Measurements from ENCODE around the gene THAP10. TPM values are rescaled to one million over a fixed set of nuclear protein-coding genes. Genes with fewer than 3 reads are reported as not detected.

THAP10 gene
- polyA plus RNA-seq, 3 donors = 0.12 to 0.30 (median 0.15) TPM

GRCh38 chr15:70935631-70936030 is 43.4 kb upstream of the THAP10 start:
- Histone ChIP-seq H3K27ac (ENCODE audit: low read depth in 1 of 2, low read length in 2 of 2) (no peak overlapping the region), H3K9ac (ENCODE audit: insufficient read depth, low read length, poor library complexity, severe bottlenecking) (no peak overlapping the region)
- no CpG with 5 or more reads among the region's 3 CpGs for WGBS (ENCODE audit: insufficient coverage)

GRCh38 chr15:70933411-70933810 is 41.2 kb upstream of the THAP10 start:
- H3K36me3 ChIP-seq (replicated peaks in 1 of 2; ENCODE audit: control insufficient read depth in 1 of 2, insufficient read depth in 2 of 2, low read length in 2 of 2) = no peaks in the 10 kb centered on the region
- peaks cover 0 to 2% (median 1%) of the 10 kb centered on the region in 7 donors for H3K9me3 Mint-ChIP-seq
- no peak overlapping the region for H3K4me2 ChIP-seq (replicated peaks; ENCODE audit: extremely low read depth, low read length, poor library complexity, severe bottlenecking)
- no CpG with 5 or more reads among the region's 3 CpGs for WGBS (ENCODE audit: insufficient coverage)
- no peaks in the 10 kb centered on the region for H3K36me3 Mint-ChIP-seq
- no peaks in the 10 kb centered on the region for H3K79me2 ChIP-seq (ENCODE audit: insufficient read depth, low read length)
- H3K4me3 ChIP-seq (replicated peaks in 1 of 3; ENCODE audit: low read depth in 2 of 3, low read length in 3 of 3) = no peak overlapping the region
- no peak overlapping the region for H3K4me3 Mint-ChIP-seq
- no peak overlapping the region for H2AFZ ChIP-seq (ENCODE audit: insufficient read depth, low read depth, low read length, poor library complexity, severe bottlenecking)
- peaks cover 5 to 9% of the 10 kb centered on the region in 2 donors for H3K4me1 ChIP-seq (ENCODE audit: control insufficient read depth in 1 of 2, insufficient read depth in 2 of 2, low read length in 2 of 2)
- no peaks in the 10 kb centered on the region for H3K9me3 ChIP-seq (replicated peaks in 1 of 2; ENCODE audit: control insufficient read depth in 1 of 2, insufficient read depth in 1 of 2, low read length in 2 of 2)
- no peak overlapping the region for H3K27ac ChIP-seq (ENCODE audit: low read depth in 1 of 2, low read length in 2 of 2)
- no peak for DNase-seq
- peaks cover 6% of the 10 kb centered on the region for H3K4me1 Mint-ChIP-seq
- no peak for TF ChIP-seq CTCF (IDR thresholded peaks at IDR 0.05)
- H3K27me3 ChIP-seq (ENCODE audit: control insufficient read depth in 2 of 2, insufficient read depth in 2 of 2, low read length in 2 of 2) = no peaks in the 10 kb centered on the region
- H3K27me3 Mint-ChIP-seq (ENCODE audit: low read depth in 3 of 3) = peaks cover 3 to 5% (median 3%) of the 10 kb centered on the region in 3 donors
- H3K9ac ChIP-seq (ENCODE audit: insufficient read depth, low read length, poor library complexity, severe bottlenecking) = no peak overlapping the region
- no peak overlapping the region for H3K27ac Mint-ChIP-seq
- H4K20me1 ChIP-seq (ENCODE audit: insufficient read depth, low read length) = no peaks in the 10 kb centered on the region
- intact Hi-C loops (cut with micrococcal nuclease) = no loop called here

More at GRCh38 chr15:70935631-70936030, 43.4 kb upstream of the THAP10 start:
- intact Hi-C loops (cut with micrococcal nuclease) = no loop called here
- H3K27me3 ChIP-seq (ENCODE audit: control insufficient read depth in 2 of 2, insufficient read depth in 2 of 2, low read length in 2 of 2) = peaks cover 0 to 2% of the 10 kb centered on the region in 2 donors
- Mint-ChIP-seq H3K27ac (no peak overlapping the region), H3K36me3 (no peaks in the 10 kb centered on the region), H3K9me3 (no peaks in the 10 kb centered on the region), H3K4me1 (peaks cover 6% of the 10 kb centered on the region), H3K27me3 (ENCODE audit: low read depth in 3 of 3) (peaks cover 3 to 5% (median 3%) of the 10 kb centered on the region in 3 donors), H3K4me3 (no peak overlapping the region)
- no peak for TF ChIP-seq CTCF (IDR thresholded peaks at IDR 0.05)
- no peak for DNase-seq
- H3K36me3 ChIP-seq (replicated peaks in 1 of 2; ENCODE audit: control insufficient read depth in 1 of 2, insufficient read depth in 2 of 2, low read length in 2 of 2) = no peaks in the 10 kb centered on the region
- peaks cover 5 to 9% of the 10 kb centered on the region in 2 donors for H3K4me1 ChIP-seq (ENCODE audit: control insufficient read depth in 1 of 2, insufficient read depth in 2 of 2, low read length in 2 of 2)
- H3K79me2 ChIP-seq (ENCODE audit: insufficient read depth, low read length) = no peaks in the 10 kb centered on the region
- no peaks in the 10 kb centered on the region for H4K20me1 ChIP-seq (ENCODE audit: insufficient read depth, low read length)
- H2AFZ ChIP-seq (ENCODE audit: insufficient read depth, low read depth, low read length, poor library complexity, severe bottlenecking) = no peak overlapping the region
- no peak overlapping the region for H3K4me2 ChIP-seq (replicated peaks; ENCODE audit: extremely low read depth, low read length, poor library complexity, severe bottlenecking)
- no peaks in the 10 kb centered on the region for H3K9me3 ChIP-seq (replicated peaks in 1 of 2; ENCODE audit: control insufficient read depth in 1 of 2, insufficient read depth in 1 of 2, low read length in 2 of 2)
- no peak overlapping the region for H3K4me3 ChIP-seq (replicated peaks in 1 of 3; ENCODE audit: low read depth in 2 of 3, low read length in 3 of 3)
